Measurements from ENCODE around the gene IL11RA. TPM values are rescaled to one million over a fixed set of nuclear protein-coding genes. Genes with fewer than 3 reads are reported as not detected.

Gene IL11RA
- total RNA-seq, 1 donor from 2014 or later, result 75.7 TPM

- no peak overlapping the region for H3K27ac ChIP-seq (ENCODE audit: low read depth, low read length)
- peaks cover 14 to 28% (median 16%) of the 10 kb centered on the region in 3 donors for H3K4me1 ChIP-seq (ENCODE audit: control insufficient read depth in 3 of 3, insufficient read depth in 3 of 3, low read length in 3 of 3)
- peak overlapping the region; percentile 46 to 61 (median 59) for H3K4me3 ChIP-seq (ENCODE audit: low read length in 3 of 3)
- H3K9ac ChIP-seq (ENCODE audit: low read depth in 1 of 3, low read length in 3 of 3), result peak overlapping the region in 2 of 3 donors; percentile 3 to 40
- H3K36me3 ChIP-seq (ENCODE audit: control insufficient read depth in 3 of 3, insufficient read depth in 3 of 3, low read length in 3 of 3), result no peaks in the 10 kb centered on the region
- peaks cover 57 to 58% (median 58%) of the 10 kb centered on the region in 3 donors for H3K27me3 ChIP-seq (ENCODE audit: control insufficient read depth in 3 of 3, insufficient read depth in 3 of 3, low read length in 3 of 3)
- no peaks in the 10 kb centered on the region for H3K9me3 ChIP-seq (ENCODE audit: control insufficient read depth in 3 of 3, low read length in 3 of 3)
Observed at GRCh38 chr9:34629491-34629808, 22.5 kb upstream of the IL11RA start.

- no peak overlapping the region for H3K9ac ChIP-seq (ENCODE audit: low read depth in 1 of 3, low read length in 3 of 3)
- H3K4me3 ChIP-seq (ENCODE audit: low read length in 3 of 3), result no peak overlapping the region
- H3K27ac ChIP-seq (ENCODE audit: low read depth, low read length), result no peak overlapping the region
- H3K9me3 ChIP-seq (ENCODE audit: control insufficient read depth in 3 of 3, low read length in 3 of 3), result no peaks in the 10 kb centered on the region
- H3K27me3 ChIP-seq (ENCODE audit: control insufficient read depth in 3 of 3, insufficient read depth in 3 of 3, low read length in 3 of 3), result peaks cover 46 to 48% (median 48%) of the 10 kb centered on the region in 3 donors
- H3K36me3 ChIP-seq (ENCODE audit: control insufficient read depth in 3 of 3, insufficient read depth in 3 of 3, low read length in 3 of 3), result peaks cover 6 to 8% (median 6%) of the 10 kb centered on the region in 3 donors
- H3K4me1 ChIP-seq (ENCODE audit: control insufficient read depth in 3 of 3, insufficient read depth in 3 of 3, low read length in 3 of 3), result peaks cover 16 to 39% (median 19%) of the 10 kb centered on the region in 3 donors
Observed at GRCh38 chr9:34630402-34631154, 21.4 kb upstream of the IL11RA start.

GRCh38 chr9:34633166-34633565 is 18.8 kb upstream of the IL11RA start:
- H3K9me3 ChIP-seq (ENCODE audit: control insufficient read depth in 3 of 3, low read length in 3 of 3), result no peaks in the 10 kb centered on the region
- peaks cover 8 to 12% (median 10%) of the 10 kb centered on the region in 3 donors for H3K36me3 ChIP-seq (ENCODE audit: control insufficient read depth in 3 of 3, insufficient read depth in 3 of 3, low read length in 3 of 3)
- H3K4me3 ChIP-seq (ENCODE audit: low read length in 3 of 3), result no peak overlapping the region
- H3K27me3 ChIP-seq (ENCODE audit: control insufficient read depth in 3 of 3, insufficient read depth in 3 of 3, low read length in 3 of 3), result peaks cover 20 to 22% (median 22%) of the 10 kb centered on the region in 3 donors
- no peak overlapping the region for H3K27ac ChIP-seq (ENCODE audit: low read depth, low read length)
- H3K4me1 ChIP-seq (ENCODE audit: control insufficient read depth in 3 of 3, insufficient read depth in 3 of 3, low read length in 3 of 3), result peaks cover 26 to 55% (median 36%) of the 10 kb centered on the region in 3 donors
- H3K9ac ChIP-seq (ENCODE audit: low read depth in 1 of 3, low read length in 3 of 3), result no peak overlapping the region

GRCh38 chr9:34633851-34634550 is 18.0 kb upstream of the IL11RA start:
- Histone ChIP-seq H3K27ac (ENCODE audit: low read depth, low read length) (no peak overlapping the region), H3K4me1 (ENCODE audit: control insufficient read depth in 3 of 3, insufficient read depth in 3 of 3, low read length in 3 of 3) (peaks cover 23 to 54% (median 35%) of the 10 kb centered on the region in 3 donors), H3K9me3 (ENCODE audit: control insufficient read depth in 3 of 3, low read length in 3 of 3) (no peaks in the 10 kb centered on the region), H3K36me3 (ENCODE audit: control insufficient read depth in 3 of 3, insufficient read depth in 3 of 3, low read length in 3 of 3) (peaks cover 8 to 12% (median 10%) of the 10 kb centered on the region in 3 donors), H3K27me3 (ENCODE audit: control insufficient read depth in 3 of 3, insufficient read depth in 3 of 3, low read length in 3 of 3) (peaks cover 15 to 17% (median 15%) of the 10 kb centered on the region in 3 donors), H3K4me3 (ENCODE audit: low read length in 3 of 3) (peak overlapping the region in 1 of 3 donors; percentile 4), H3K9ac (ENCODE audit: low read depth in 1 of 3, low read length in 3 of 3) (peak overlapping the region in 1 of 3 donors; percentile 40)

- peaks cover 18 to 50% (median 31%) of the 10 kb centered on the region in 3 donors for H3K4me1 ChIP-seq (ENCODE audit: control insufficient read depth in 3 of 3, insufficient read depth in 3 of 3, low read length in 3 of 3)
- H3K9me3 ChIP-seq (ENCODE audit: control insufficient read depth in 3 of 3, low read length in 3 of 3), result no peaks in the 10 kb centered on the region
- peak overlapping the region in 1 of 3 donors; percentile 40 for H3K9ac ChIP-seq (ENCODE audit: low read depth in 1 of 3, low read length in 3 of 3)
- no peak overlapping the region for H3K27ac ChIP-seq (ENCODE audit: low read depth, low read length)
- H3K4me3 ChIP-seq (ENCODE audit: low read length in 3 of 3), result no peak overlapping the region
- H3K27me3 ChIP-seq (ENCODE audit: control insufficient read depth in 3 of 3, insufficient read depth in 3 of 3, low read length in 3 of 3), result peaks cover 8 to 11% (median 10%) of the 10 kb centered on the region in 3 donors
- peaks cover 8 to 12% (median 10%) of the 10 kb centered on the region in 3 donors for H3K36me3 ChIP-seq (ENCODE audit: control insufficient read depth in 3 of 3, insufficient read depth in 3 of 3, low read length in 3 of 3)
Observed at GRCh38 chr9:34634551-34635248, 17.3 kb upstream of the IL11RA start.

GRCh38 chr9:34635556-34635955 is 16.4 kb upstream of the IL11RA start:
- Histone ChIP-seq H3K4me3 (ENCODE audit: low read length in 3 of 3) (no peak overlapping the region), H3K9ac (ENCODE audit: low read depth in 1 of 3, low read length in 3 of 3) (peak overlapping the region in 1 of 3 donors; percentile 25), H3K27ac (ENCODE audit: low read depth, low read length) (no peak overlapping the region)

GRCh38 chr9:34636791-34637355 is 15.1 kb upstream of the IL11RA start:
- Histone ChIP-seq H3K9ac (ENCODE audit: low read depth in 1 of 3, low read length in 3 of 3) (peak overlapping the region; percentile 84 to 93 (median 88)), H3K36me3 (ENCODE audit: control insufficient read depth in 3 of 3, insufficient read depth in 3 of 3, low read length in 3 of 3) (peaks cover 8 to 12% (median 10%) of the 10 kb centered on the region in 3 donors), H3K4me1 (ENCODE audit: control insufficient read depth in 3 of 3, insufficient read depth in 3 of 3, low read length in 3 of 3) (peaks cover 18 to 50% (median 31%) of the 10 kb centered on the region in 3 donors), H3K4me3 (ENCODE audit: low read length in 3 of 3) (peak overlapping the region; percentile 85 to 92 (median 88)), H3K27ac (ENCODE audit: low read depth, low read length) (peak overlapping the region; percentile 83), H3K9me3 (ENCODE audit: control insufficient read depth in 3 of 3, low read length in 3 of 3) (no peaks in the 10 kb centered on the region), H3K27me3 (ENCODE audit: control insufficient read depth in 3 of 3, insufficient read depth in 3 of 3, low read length in 3 of 3) (no peaks in the 10 kb centered on the region)

More at GRCh38 chr9:34635556-34635955, 16.4 kb upstream of the IL11RA start:
- Histone ChIP-seq H3K36me3 (ENCODE audit: control insufficient read depth in 3 of 3, insufficient read depth in 3 of 3, low read length in 3 of 3) (peaks cover 8 to 12% (median 10%) of the 10 kb centered on the region in 3 donors), H3K27me3 (ENCODE audit: control insufficient read depth in 3 of 3, insufficient read depth in 3 of 3, low read length in 3 of 3) (peaks cover 1 to 4% (median 2%) of the 10 kb centered on the region in 3 donors), H3K9me3 (ENCODE audit: control insufficient read depth in 3 of 3, low read length in 3 of 3) (no peaks in the 10 kb centered on the region), H3K4me1 (ENCODE audit: control insufficient read depth in 3 of 3, insufficient read depth in 3 of 3, low read length in 3 of 3) (peaks cover 18 to 50% (median 31%) of the 10 kb centered on the region in 3 donors)

GRCh38 chr9:34637356-34638137 is 14.4 kb upstream of the IL11RA start, which contains the start of gene SIGMAR1:
TSS of gene SIGMAR1 (minus strand) at chr9:34637787. CDS start at chr9:34637697, 90 bp downstream.
- no peaks in the 10 kb centered on the region for H3K9me3 ChIP-seq (ENCODE audit: control insufficient read depth in 3 of 3, low read length in 3 of 3)
- peak within 1 kb of the TSS; percentile 83 for H3K27ac ChIP-seq (ENCODE audit: low read depth, low read length)
- peak within 1 kb of the TSS; percentile 85 to 92 (median 88) for H3K4me3 ChIP-seq (ENCODE audit: low read length in 3 of 3)
- peaks cover 18 to 50% (median 31%) of the 10 kb centered on the region in 3 donors for H3K4me1 ChIP-seq (ENCODE audit: control insufficient read depth in 3 of 3, insufficient read depth in 3 of 3, low read length in 3 of 3)
- H3K9ac ChIP-seq (ENCODE audit: low read depth in 1 of 3, low read length in 3 of 3), result peak within 1 kb of the TSS; percentile 88 to 93 (median 92)
- no peaks in the 10 kb centered on the region for H3K27me3 ChIP-seq (ENCODE audit: control insufficient read depth in 3 of 3, insufficient read depth in 3 of 3, low read length in 3 of 3)
- peaks cover 8 to 12% (median 10%) of the 10 kb centered on the region in 3 donors for H3K36me3 ChIP-seq (ENCODE audit: control insufficient read depth in 3 of 3, insufficient read depth in 3 of 3, low read length in 3 of 3)

- peak overlapping the region; percentile 83 for H3K27ac ChIP-seq (ENCODE audit: low read depth, low read length)
- no peaks in the 10 kb centered on the region for H3K27me3 ChIP-seq (ENCODE audit: control insufficient read depth in 3 of 3, insufficient read depth in 3 of 3, low read length in 3 of 3)
- peaks cover 18 to 50% (median 31%) of the 10 kb centered on the region in 3 donors for H3K4me1 ChIP-seq (ENCODE audit: control insufficient read depth in 3 of 3, insufficient read depth in 3 of 3, low read length in 3 of 3)
- peak overlapping the region; percentile 88 to 93 (median 92) for H3K9ac ChIP-seq (ENCODE audit: low read depth in 1 of 3, low read length in 3 of 3)
- H3K36me3 ChIP-seq (ENCODE audit: control insufficient read depth in 3 of 3, insufficient read depth in 3 of 3, low read length in 3 of 3), result peaks cover 8 to 12% (median 10%) of the 10 kb centered on the region in 3 donors
- no peaks in the 10 kb centered on the region for H3K9me3 ChIP-seq (ENCODE audit: control insufficient read depth in 3 of 3, low read length in 3 of 3)
- H3K4me3 ChIP-seq (ENCODE audit: low read length in 3 of 3), result peak overlapping the region; percentile 85 to 92 (median 88)
Observed at GRCh38 chr9:34638138-34638445, 13.9 kb upstream of the IL11RA start.
